ENCODE measurements around the gene ASPG. TPM values are rescaled to one million over a fixed set of nuclear protein-coding genes. Genes with fewer than 3 reads are reported as not detected.

ASPG gene
- total RNA-seq, 1 experiment from 2014 or later: not detected

DNA sequence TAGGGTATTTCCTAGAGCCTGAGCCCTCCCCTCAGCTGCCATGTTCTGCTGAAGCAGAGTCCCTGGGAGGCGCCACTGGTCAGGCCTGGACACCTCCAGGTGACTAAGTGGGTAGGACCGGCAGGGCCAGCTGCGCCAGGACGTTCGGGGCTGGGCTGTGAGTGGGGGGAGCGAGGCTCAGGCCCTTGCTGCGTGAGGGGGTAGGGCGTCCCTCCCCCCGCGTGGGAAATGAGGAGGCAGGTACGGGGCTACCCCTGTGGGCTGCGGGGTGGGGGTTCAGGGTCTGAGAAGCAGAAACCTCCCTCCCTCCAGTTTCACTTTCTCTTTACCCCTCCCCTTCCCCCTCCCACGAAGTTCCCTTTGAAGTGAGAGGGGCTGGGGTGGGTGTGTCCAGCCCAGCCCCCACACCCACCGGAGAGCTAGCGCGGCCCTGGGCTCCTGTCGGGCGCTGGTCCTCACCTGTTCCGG lies 30.8 kb downstream of the ASPG start:
- no peak for DNase-seq (ENCODE audit: low spot score)

DNA sequence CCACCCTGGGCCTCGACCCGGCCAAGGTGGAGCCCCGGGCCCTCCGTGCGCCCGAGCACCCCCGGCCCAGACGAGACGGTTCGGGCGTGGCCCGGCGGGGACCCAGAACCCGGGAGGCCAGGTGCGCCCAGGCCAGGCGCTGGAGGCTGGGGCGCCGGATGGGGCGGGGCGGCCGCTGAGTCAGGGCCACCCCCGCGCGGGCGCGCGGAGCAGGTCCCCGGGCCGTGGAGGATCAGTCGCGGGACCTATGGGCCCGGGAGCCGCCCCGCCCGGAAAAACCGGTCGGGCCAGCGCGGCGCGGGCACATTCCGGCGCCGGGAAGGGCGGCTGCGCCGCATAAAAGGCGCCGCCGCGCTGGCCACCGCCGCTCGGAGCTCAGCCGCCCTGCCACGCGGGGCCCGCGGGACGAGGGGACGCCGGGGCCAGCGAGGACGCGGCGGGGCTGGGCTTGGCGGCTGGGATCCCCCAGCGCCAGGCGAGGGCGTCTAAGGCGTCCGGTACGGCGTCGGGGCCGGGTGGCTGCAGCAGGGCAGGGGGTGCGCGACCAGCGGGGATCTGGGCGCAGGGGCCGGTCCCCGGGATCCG lies 31.3 kb downstream of the ASPG start:
- DNase-seq (ENCODE audit: low spot score): no peak

DNA sequence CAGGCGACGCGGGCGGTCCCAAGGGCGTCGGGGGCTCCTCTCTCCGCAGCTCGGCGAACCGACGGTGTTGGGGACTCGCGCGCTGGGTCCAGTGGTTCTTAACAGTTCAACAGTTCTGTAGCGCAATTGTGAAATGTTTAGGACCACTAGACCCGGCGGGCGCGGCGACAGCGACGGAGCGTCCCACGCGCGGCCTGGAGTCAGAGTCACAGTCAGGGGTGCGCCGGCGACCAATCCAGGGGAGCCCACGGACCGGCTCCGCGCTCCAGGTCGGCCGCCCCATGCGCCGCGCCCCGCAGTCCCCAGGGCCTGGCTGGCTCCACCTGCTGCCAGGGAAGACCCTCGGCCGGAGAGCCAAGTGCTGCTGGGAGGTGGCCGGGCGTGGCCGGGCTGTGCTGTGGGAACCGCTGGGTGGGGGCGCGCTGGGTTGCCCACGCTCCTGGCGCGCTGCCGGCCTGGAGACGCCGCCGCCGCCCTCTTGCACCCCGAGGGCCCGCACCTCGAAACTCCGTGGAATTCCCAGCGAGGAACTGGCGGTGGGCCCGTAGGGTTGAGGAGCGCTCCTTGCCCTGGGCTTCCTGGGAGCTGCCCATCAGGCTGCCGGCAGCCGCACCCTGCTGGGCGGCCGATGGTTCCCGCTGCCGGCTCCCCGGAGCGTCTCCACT lies 32.0 kb downstream of the ASPG start:
- DNase-seq (ENCODE audit: low spot score): no peak

DNA sequence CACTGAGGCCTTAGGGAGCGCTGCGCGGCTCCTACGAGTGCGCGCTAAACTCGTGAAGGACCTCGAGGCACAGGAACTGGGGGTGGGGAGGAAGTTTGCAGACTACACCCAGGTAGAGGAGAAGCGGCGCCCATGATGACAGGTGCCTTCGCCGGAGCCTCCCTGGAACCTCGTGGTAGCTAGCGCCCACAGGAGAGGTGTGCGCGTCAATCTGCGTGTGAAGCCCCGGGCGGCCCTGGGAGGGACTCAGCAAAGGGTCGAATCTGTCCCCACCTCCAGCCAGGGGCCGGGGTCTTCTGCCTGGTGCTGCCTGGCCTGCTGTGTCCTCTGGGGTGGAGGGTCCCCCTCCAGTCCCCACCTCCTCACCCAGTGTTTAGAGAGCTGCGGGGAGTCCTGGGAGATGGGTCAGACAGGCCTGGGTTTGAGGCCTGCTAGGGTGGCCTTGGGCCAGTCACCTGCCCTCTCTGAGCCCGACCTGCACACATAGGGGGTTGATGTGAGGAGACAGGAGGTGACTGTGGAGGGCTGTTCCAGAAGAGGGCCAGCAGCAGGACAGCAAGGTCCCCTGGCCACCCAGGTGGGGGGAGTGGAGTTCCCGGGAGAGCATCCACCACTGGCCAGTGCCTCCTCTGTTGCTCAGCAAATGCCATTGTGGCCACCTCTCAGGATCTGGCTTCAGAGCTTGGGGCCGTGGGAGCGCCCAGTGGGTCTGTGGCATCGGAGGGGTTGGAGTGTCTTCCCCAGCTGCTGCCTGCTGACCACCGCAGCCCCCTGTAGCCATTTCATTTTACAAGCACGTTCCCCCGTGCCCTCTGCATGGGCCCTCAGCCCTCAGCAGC lies 32.7 kb downstream of the ASPG start:
- no peak for DNase-seq (ENCODE audit: low spot score)

DNA sequence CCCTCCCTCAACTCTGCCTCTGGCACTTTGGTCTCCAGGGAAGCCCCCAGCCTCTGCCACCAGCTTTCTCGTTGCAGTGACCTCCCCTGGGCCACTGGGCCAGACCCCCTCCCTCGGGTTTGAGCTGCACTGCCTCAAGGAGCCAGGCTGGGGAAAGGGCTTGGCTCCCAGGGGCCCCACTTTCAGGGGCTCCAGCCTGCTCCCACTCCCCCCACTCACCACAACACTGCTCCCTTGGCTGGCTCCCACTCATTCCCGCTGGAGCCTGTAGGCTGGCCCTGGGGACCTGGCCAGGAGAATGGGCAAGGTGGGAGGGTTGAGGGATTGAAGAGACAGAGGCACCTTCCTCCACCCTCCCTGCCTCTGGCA lies 33.6 kb downstream of the ASPG start:
- no peak for DNase-seq (ENCODE audit: low spot score)

DNA sequence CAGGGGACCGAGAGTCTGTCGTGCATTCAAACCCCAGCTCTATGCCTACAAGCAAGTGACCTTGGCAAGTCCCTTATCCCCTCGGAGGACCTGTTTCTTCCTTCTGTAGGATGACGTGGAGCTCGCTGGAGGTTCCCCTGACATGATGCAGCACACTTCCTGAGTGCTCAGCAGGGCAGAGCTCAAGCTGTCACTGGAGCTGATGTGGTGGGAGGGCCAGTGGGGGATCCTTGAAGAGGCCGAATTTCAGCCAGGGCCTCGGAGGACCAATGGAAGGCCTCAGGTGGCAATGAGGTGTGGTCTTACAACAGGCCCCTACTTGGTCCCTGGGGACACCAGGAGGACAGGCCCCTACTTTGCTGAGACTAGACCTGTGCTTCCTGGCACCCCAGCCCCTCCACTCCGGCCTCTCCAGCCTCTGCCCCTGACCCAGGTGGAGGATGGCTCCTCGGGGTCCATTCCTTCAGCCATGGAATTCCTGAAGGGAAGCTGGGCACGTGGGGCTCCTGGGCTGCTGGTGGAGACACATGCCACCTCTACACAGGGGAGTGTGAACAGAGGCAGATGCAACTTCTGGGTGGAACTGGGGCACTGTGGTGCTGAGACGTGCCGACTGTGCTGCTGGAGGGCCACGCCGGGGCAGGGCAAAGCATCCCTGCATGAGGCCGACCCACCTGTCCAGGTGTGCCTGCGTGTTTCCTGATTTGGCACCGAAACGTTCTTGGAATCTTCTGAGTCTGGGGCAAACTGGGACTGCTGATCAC lies 34.2 kb downstream of the ASPG start:
- DNase-seq (ENCODE audit: low spot score): no peak

DNA sequence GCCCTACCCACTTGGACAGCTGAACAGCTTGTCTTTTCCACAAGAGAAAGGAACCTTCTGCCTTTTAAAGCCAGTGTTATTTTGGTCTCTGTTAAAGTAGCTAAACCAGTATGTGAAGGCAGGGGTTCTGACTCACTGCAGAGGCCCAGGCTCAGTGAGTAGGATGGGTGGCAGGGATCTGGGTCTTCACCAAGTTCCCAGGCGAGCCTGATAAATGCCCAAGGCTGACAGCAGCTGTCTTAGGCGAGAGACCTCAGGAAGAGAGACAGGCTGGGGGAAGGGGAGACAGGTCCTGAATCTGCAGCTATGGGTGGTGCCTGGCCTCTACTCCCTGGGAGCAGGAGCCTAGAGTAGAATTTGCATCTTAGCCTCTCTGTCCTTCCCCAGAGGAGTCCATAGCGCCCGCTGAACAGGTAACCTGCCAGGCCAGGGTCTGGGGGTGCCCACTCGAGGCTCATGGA lies 34.8 kb downstream of the ASPG start:
- DNase-seq (ENCODE audit: low spot score): no peak

DNA sequence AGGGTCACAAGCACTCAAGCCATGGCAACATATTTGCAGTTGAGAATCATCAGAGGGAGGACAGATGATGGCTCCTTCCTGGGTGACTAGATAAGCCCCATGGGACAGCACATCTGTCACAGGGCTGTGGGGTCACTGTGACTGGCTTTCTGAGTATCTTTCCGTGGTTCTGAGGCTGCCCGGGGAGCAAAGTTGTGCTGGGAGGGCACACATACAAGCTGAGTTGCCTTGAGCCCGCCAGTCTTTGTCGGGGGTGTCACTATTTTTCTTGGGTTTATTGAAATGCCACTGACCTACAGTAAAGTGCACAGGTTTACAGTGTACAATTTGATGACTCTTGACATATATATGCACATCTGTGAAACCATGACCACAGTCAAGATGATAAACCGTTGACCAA lies 35.6 kb downstream of the ASPG start:
- no peak for DNase-seq (ENCODE audit: low spot score)

DNA sequence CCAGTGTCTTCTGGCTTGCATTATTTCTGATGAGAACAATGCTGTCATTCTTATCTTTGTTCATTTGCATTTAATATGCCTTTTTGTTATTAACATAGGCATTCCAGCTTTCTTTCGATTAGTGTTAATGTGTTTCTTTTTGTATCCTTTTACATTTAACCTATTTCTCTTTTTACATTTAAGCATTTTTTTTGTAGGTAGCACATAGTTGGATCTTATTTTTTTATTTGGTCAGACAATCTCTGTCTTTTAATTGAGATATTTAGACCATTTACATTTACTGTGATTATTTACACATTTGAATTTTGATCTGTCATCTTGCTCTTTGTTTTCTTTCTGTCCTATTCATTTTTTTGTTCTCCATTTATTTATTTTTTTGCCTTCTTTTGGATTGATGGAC lies 38.4 kb downstream of the ASPG start:
- no peak for DNase-seq (ENCODE audit: low spot score)

DNA sequence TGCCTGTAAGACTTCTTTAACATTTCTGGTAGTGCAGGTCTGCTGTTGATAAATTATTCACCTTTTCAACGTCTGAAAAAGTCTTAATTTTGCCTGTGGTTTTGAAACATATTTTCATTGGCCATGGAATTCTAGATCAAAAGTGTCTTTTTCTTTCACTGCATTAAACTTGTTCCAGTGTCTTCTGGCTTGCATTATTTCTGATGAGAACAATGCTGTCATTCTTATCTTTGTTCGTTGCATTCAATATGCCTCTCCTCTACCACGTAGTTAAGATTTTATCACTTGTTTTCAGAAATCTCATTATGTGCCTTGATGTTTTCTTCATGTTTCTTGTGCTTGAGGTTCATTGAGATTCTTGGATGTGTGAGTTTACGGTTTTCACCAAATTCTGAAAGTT lies 39.5 kb downstream of the ASPG start:
- DNase-seq (ENCODE audit: low spot score): no peak

DNA sequence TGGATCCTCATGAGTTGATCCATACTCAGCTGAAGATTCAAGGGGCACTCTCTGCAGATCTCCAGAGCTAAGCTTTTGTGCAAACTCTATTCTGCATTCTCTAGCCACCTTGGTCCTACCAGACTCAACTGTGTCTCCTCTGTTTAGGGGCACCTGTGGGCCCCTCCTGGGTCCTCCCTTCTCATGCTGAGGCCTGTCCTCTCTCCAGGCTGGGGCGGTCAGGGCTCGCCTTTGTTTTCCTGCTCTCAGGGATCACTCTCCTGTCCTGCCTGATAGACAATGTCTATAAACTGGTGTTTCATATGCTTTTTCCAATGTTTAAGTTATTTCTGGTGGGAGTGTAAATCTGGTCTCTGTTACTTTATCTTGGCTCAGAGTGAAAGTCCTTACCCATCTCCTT lies 41.3 kb downstream of the ASPG start:
- DNase-seq (ENCODE audit: low spot score): no peak

DNA sequence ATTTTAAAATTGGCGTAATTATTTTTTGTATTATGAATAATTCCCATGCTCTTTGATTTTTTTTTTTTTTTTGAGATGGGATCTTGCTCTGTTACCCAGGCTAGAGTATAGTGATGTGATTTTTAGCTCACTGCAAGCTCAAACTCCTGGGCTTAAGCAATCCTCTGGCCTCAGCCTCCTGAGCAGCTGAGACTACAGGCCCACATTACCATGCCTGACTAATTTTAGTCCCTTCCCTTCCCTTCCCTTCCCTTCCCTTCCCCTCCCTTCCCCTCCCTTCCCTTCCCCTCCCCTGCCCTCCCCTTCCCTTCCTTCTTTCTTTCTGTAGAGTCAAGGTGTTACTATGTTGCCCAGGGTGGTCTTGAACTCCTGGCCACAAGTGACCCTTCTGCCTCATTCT lies 43.5 kb downstream of the ASPG start:
- DNase-seq (ENCODE audit: low spot score): no peak

DNA sequence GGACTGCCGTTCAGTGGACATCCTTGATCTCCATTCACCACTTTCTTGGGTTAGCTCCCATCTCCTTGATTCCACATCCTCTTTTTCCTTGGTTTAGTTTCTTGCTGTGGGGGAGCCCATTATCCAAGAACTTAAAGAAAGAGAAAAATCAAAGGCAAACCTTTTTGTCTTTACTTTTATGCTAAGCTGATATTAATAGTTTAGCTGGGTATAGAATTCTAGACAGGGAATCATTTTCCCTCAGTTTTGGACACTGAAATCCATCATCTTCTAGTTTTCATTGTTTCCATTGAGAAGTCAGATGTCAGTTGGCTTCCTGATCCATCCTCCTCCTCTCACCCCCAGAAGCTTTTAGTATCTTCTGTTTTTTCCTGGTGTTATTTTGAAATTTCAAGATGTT lies 44.1 kb downstream of the ASPG start:
- no peak for DNase-seq (ENCODE audit: low spot score)

DNA sequence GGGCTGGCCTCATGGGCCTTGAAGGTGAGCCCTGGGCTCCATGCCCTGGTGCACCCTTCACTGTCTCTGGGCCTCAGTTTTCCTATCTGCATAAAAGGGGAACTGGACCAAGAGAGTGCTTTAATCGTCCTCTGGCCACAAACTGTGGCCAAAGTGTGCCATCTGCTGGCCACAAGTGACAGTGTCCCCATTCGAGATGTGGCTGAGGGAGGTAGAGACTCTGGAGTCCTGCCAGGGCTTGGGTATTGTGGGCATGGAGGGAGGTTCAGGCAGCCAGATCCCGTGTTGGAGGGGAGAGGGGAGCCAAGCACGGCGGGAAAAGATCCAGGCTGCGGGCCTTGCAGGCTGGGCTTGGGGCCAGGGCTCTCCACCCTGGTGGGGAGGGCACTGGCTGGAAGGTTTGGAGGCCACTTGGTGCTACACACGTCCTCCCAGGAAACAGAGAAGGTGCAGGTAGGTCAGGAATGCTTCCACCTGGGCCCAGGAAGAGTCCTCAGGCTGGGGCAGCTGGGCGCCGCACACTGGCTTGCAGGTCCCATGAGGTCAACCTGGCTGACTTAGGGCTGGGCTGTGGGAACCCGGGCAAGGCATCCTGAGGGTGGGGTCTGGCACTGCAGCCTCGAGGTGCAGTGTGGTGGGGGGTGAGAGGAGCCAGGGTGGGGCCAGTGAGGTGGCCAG lies 45.6 kb downstream of the ASPG start:
- peak; percentile 6 for DNase-seq (ENCODE audit: low spot score)

DNA sequence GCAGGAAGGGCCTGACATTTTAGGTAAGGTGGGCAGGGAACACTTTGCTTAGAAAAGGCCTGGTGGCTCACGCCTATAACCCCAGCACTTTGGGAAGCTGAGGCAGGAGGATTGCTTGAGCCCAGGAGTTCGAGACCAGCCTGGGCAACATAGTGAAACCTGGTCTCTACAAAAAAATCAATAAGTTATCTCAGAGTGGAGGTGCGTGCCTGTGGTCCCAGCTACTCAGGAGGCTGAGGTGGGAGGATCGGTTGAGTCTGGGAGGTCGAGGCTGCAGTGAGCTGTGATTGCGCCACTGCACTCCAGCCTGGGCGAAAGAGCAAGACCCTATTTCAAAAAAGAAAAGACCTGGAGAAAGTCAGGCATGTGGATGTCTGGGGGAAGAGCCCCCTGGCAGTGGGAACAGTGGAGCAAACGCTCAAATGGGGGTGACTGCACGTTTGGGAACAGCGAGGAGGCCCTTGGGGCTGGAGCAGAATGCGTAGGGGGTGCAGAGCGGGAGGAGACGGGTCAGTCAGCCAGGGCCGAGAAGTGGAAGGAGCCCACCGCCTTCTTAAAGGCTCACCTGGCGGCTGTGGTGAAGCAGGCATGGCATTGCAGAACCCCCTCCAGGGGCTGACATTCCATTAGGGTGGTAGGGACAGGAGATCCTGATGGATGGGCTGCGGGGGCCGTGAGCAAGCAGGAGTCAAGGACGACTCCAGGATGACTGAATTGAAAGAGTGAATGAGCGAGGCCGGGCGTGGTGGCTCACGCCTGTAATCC lies 46.6 kb downstream of the ASPG start:
- DNase-seq (ENCODE audit: low spot score): no peak

DNA sequence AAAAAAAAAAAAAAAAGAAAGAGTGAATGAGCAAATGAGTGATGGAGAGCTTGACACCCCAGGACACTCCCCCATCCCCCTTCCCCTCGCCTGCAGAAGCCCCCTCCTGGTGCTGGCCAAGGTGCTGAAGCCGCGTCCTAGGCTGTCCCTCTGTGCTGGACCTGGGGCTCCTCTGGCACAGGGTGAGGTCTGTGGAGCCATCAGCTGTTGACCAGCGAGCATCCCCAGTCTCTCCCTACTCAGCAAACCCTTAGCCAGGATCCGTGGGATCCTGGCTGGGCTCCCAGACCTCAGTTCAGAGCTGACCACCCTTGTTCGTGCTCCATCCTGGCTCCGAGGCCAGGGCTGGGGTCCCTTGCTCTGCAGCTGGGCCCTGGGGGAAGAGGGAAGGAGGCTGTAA lies 47.5 kb downstream of the ASPG start:
- no peak for DNase-seq (ENCODE audit: low spot score)

DNA sequence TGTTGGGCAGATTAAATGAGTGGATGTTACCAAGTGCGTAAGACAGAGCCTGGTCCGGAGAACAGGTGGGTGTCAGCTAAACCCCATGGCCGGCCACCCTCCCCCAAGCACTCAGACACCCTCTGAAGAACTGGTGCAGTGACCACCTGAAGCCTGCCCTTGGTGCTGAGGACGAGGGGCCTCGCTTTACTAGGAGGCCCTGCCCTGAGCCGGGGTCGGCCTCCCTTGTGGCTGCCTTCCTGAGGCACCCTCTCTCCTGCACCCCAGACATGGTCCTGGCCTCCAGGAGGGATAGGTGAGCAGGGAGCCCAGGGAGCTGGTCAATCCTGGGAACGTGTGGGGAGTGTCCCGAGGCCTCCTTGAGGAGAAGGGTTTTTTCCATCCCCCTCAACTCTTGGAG lies 48.0 kb downstream of the ASPG start:
- no peak for DNase-seq (ENCODE audit: low spot score)

DNA sequence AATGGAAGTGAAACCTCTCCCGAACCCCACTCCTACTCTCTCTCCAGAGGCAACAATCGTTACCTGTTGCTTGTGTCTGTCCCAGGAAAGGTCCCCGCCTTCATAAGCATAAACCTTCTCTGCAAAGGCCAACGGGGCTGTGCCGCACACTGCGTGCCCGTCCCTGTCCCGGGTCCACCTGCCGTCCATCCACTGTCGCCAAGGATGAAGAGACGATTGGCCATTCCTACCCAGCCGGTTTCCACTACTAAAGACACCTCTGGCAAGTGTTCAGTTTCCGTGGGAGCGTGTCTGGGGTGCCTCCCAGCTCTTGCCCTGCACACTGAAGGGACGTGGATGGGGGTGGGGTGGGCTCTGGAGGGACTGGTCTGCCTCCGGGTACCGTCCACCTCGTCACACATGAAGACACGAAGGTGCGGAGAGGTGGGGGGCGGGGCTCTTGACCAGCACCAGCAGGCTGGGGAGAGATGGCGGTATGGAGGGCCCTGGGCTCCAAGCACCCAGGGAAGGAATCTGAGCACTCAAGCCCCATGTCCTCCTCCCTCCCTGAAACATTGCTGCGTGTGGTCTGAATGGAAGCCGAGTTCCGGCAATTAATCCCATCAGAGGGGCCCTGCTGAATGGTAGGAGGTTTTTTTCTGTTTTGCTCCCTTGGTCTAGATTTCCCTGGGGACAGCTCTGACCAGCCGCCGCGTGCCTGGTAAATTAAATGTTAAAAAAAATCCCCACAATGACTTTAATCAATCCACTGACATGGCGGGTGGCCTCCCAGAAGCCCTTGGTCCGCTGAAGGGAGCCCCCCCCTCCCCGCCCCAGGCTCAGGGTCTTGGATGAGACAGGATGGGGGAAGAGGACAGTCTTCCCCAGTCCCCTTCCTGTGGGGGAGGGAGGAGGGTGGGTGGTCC lies 48.8 kb downstream of the ASPG start:
- no peak for DNase-seq (ENCODE audit: low spot score)

DNA sequence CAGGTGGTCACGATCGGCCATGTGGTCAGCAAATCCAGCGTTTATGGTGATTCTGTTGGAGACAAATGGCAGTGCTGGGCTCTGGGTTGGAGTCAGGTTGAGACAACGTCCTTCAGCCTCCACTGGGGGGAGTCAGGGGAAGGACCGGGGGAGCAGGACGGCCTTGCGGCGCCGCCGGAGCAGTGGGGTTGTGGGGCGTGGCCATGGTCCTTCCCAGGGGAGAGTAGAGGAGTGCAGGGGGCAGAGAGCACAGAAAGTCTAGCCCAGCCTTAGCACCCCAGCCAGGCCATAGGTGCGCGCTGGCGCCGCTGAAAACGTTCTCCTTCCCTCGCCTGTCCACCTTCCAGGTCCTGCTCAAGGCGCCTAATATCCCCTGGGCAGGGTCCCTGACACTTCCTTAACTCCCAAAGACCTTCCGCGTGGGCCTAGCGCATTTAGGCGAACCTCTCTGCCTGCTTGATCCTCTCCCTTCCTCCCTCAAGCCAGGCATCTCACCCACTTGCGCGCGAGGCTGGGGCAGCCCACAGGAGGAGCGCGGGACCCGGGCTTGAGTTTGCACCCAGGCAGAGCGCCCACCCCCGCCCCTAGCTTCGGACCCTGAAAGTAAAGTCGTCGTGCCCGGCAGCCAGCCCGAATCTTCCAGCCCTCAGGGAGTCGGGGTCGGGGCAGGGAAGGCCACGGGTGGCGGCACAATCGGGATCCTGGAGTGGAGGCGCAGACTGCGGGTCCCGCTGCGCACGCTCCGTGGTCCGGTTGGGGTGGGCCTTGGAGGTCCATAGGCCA lies 49.8 kb downstream of the ASPG start:
- DNase-seq (ENCODE audit: low spot score): no peak

All from A172 (cell line).